Measurements from ENCODE around the gene RFNG.

DNA sequence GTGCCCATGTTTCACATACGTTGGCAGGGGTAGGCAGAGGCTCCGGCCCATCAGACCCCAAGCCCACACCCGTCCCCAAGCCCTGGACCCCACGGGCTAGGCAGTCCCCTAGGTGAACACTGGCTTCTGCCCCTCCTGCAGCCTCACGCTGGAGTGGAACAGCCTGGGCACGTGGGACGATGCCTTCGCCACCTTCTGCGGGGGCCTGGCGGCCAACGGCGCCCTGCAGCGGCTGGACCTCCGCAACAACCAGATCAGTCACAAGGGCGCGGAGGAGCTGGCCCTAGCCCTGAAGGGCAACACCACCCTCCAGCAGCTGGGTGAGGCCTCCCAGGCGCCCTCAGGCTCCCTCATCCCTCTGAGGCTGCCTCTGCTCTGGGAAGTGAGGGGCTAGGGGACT lies 26.8 kb downstream of the RFNG start:
- TF ChIP-seq, protein P1, sequence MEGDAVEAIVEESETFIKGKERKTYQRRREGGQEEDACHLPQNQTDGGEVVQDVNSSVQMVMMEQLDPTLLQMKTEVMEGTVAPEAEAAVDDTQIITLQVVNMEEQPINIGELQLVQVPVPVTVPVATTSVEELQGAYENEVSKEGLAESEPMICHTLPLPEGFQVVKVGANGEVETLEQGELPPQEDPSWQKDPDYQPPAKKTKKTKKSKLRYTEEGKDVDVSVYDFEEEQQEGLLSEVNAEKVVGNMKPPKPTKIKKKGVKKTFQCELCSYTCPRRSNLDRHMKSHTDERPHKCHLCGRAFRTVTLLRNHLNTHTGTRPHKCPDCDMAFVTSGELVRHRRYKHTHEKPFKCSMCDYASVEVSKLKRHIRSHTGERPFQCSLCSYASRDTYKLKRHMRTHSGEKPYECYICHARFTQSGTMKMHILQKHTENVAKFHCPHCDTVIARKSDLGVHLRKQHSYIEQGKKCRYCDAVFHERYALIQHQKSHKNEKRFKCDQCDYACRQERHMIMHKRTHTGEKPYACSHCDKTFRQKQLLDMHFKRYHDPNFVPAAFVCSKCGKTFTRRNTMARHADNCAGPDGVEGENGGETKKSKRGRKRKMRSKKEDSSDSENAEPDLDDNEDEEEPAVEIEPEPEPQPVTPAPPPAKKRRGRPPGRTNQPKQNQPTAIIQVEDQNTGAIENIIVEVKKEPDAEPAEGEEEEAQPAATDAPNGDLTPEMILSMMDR (IDR thresholded peaks at IDR 0.05; ENCODE audit: insufficient read depth, low read length, poor library complexity, severe bottlenecking): no peak
- no peak for TF ChIP-seq EZH2phosphoT487 (conservative IDR thresholded peaks at IDR 0.05; ENCODE audit: low read length)

Measured in SU-DHL-6 (cell line).